Measurements from ENCODE around the gene TMX4. TPM values are rescaled to one million over a fixed set of nuclear protein-coding genes. Genes with fewer than 3 reads are reported as not detected.

Gene TMX4
- total RNA-seq, 1 experiment from 2014 or later: 12.0 TPM

DNA sequence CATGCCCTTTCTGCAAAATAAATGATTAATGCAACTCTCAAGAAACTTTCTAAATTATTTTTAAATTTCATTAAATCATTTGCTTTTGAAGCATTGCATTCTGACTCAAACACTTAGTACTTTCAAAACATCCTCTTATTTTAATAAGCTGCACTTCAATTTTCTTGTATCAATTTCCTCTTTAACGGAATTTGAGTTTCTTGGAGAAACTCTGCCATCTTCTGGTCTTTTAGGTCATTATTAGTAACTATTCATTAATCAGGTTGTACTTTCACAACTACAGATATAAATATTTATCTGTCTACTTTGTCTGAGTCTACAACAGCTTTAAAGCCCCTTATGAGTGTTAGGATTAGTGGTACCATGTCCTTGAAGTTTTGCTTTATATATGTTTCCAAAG is 30.2 kb downstream of the TMX4 start:
- no peak overlapping the region for H2AFZ ChIP-seq (ENCODE audit: low read depth, low read length, poor library complexity, severe bottlenecking)
- ATAC-seq (no peak), DNase-seq (ENCODE audit: low read depth, low spot score) (no peak)
- intact Hi-C loops (cut with micrococcal nuclease): no loop called here
- H3K36me3 ChIP-seq (ENCODE audit: control insufficient read depth in 1 of 2, insufficient read depth in 2 of 2, low read length in 2 of 2): no peaks in the 10 kb centered on the region
- POLR2A ChIA-PET: interaction anchor here (0.9 kb wide), 1 partner anchor 15 kb away, joined by 3 read pairs; no protein-coding TSS in a partner anchor
- no peaks in the 10 kb centered on the region for H4K20me1 ChIP-seq (ENCODE audit: insufficient read depth)
- H3K4me1 ChIP-seq (ENCODE audit: control insufficient read depth in 1 of 2, insufficient read depth in 2 of 2, low read length in 2 of 2): no peaks in the 10 kb centered on the region
- no peaks in the 10 kb centered on the region for H3K27me3 ChIP-seq (ENCODE audit: insufficient read depth, low read length)
- BruUV-seq (replicated peaks): no TSS peak
- no peak overlapping the region for H3K4me2 ChIP-seq (ENCODE audit: low read length)
- no peak overlapping the region for H3K9ac ChIP-seq (ENCODE audit: low read length)
- RAD21 ChIA-PET (ENCODE audit: low non-redundant PET in 1 of 2, low total read pairs in 2 of 2, uncharacterized antibody in 2 of 2, unreplicated experiment in 2 of 2): interaction anchor here in 1 of 2 experiments (1.1 kb wide), 1 partner anchor 53 kb away, joined by 4 read pairs; no protein-coding TSS in a partner anchor
- no peaks in the 10 kb centered on the region for H3K79me2 ChIP-seq (ENCODE audit: insufficient read depth, low read length)
- no peak overlapping the region for H3K4me3 ChIP-seq (replicated peaks in 1 of 2; ENCODE audit: low read depth in 1 of 2, low read length in 2 of 2)
- 0 out of 4 replicates have a peak, but pooled peaks cover 0 to 3% of the 10 kb centered on the region in 2 experiments for H3K9me3 ChIP-seq (ENCODE audit: control insufficient read depth in 1 of 2, insufficient read depth in 1 of 2, low read depth in 1 of 2, low read length in 2 of 2)
- no peaks in the 10 kb centered on the region for H3K9me2 ChIP-seq (ENCODE audit: insufficient read depth)
- CTCF ChIA-PET: interaction anchor here (1.9 to 2.4 kb wide), 3 partner anchors 9 to 733 kb away, joined by 6 to 22 read pairs (median 11); no protein-coding TSS in a partner anchor
- no peak overlapping the region for H3K27ac ChIP-seq (ENCODE audit: low read depth, low read length)
- TF ChIP-seq TCF7L2 (IDR thresholded peaks at IDR 0.05; ENCODE audit: borderline replicate concordance, extremely low read depth, insufficient read depth, insufficient read length) (no peak), FOSL1 (IDR thresholded peaks at IDR 0.05; ENCODE audit: low read depth) (no peak), RAD21 (IDR thresholded peaks at IDR 0.05; ENCODE audit: low read depth) (peak; percentile 30; the same call in 1 of the 2 replicates), YY1 (IDR thresholded peaks at IDR 0.05; ENCODE audit: extremely low read depth, insufficient replicate concordance, low read depth, low read length) (no peak)
- TF ChIP-seq, protein P1, sequence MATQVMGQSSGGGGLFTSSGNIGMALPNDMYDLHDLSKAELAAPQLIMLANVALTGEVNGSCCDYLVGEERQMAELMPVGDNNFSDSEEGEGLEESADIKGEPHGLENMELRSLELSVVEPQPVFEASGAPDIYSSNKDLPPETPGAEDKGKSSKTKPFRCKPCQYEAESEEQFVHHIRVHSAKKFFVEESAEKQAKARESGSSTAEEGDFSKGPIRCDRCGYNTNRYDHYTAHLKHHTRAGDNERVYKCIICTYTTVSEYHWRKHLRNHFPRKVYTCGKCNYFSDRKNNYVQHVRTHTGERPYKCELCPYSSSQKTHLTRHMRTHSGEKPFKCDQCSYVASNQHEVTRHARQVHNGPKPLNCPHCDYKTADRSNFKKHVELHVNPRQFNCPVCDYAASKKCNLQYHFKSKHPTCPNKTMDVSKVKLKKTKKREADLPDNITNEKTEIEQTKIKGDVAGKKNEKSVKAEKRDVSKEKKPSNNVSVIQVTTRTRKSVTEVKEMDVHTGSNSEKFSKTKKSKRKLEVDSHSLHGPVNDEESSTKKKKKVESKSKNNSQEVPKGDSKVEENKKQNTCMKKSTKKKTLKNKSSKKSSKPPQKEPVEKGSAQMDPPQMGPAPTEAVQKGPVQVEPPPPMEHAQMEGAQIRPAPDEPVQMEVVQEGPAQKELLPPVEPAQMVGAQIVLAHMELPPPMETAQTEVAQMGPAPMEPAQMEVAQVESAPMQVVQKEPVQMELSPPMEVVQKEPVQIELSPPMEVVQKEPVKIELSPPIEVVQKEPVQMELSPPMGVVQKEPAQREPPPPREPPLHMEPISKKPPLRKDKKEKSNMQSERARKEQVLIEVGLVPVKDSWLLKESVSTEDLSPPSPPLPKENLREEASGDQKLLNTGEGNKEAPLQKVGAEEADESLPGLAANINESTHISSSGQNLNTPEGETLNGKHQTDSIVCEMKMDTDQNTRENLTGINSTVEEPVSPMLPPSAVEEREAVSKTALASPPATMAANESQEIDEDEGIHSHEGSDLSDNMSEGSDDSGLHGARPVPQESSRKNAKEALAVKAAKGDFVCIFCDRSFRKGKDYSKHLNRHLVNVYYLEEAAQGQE (IDR thresholded peaks at IDR 0.05; ENCODE audit: low read depth): no peak
- TF ChIP-seq, protein P2, sequence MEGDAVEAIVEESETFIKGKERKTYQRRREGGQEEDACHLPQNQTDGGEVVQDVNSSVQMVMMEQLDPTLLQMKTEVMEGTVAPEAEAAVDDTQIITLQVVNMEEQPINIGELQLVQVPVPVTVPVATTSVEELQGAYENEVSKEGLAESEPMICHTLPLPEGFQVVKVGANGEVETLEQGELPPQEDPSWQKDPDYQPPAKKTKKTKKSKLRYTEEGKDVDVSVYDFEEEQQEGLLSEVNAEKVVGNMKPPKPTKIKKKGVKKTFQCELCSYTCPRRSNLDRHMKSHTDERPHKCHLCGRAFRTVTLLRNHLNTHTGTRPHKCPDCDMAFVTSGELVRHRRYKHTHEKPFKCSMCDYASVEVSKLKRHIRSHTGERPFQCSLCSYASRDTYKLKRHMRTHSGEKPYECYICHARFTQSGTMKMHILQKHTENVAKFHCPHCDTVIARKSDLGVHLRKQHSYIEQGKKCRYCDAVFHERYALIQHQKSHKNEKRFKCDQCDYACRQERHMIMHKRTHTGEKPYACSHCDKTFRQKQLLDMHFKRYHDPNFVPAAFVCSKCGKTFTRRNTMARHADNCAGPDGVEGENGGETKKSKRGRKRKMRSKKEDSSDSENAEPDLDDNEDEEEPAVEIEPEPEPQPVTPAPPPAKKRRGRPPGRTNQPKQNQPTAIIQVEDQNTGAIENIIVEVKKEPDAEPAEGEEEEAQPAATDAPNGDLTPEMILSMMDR (IDR thresholded peaks at IDR 0.05 in 2 of 3, conservative IDR thresholded peaks at IDR 0.05 in 1 of 3; ENCODE audit: borderline replicate concordance in 1 of 3, insufficient read depth in 1 of 3, low read depth in 2 of 3, low read length in 2 of 3): peak in 2 of 3 experiments; percentile 20 to 24; a peak in 3 of 6 replicates

Measured in HCT116 (cell line).